ENCODE results near the gene IPCEF1. TPM values are rescaled to one million over a fixed set of nuclear protein-coding genes. Genes with fewer than 3 reads are reported as not detected.

IPCEF1 gene
- polyA plus RNA-seq, 1 donor (not counting 4 experiments of a cell fraction or from before 2014, with no cell fraction given), result 0.21 TPM

DNA sequence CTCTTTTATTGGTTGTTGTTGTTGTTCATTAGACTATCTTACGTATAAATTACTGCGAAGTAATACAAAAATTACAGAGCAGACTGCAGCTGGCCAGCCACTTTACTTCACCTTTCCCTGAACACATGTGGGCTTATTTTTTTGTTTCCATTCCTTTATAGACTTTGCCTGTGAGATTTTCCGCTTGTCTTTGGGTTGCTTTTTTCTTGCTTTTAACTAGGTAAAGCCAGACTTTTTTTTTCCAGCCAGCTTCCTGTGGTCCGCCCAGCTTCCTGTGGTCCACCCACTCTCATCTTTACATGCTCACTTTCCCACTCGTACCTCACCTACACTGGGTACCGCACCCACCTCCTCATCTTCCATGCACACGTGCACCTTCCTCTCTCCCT is 79.0 kb downstream of the IPCEF1 start:
- no peak for FAIRE-seq
- no peak overlapping the region for H3K4me2 ChIP-seq (ENCODE audit: control insufficient read depth, extremely low read depth, insufficient read depth, low read depth, low read length)
- H3K4me3 ChIP-seq (ENCODE audit: control insufficient read depth in 2 of 3, extremely low read depth in 1 of 3, insufficient read depth in 2 of 3, low read depth in 1 of 3, low read length in 3 of 3), result no peak overlapping the region

DNA sequence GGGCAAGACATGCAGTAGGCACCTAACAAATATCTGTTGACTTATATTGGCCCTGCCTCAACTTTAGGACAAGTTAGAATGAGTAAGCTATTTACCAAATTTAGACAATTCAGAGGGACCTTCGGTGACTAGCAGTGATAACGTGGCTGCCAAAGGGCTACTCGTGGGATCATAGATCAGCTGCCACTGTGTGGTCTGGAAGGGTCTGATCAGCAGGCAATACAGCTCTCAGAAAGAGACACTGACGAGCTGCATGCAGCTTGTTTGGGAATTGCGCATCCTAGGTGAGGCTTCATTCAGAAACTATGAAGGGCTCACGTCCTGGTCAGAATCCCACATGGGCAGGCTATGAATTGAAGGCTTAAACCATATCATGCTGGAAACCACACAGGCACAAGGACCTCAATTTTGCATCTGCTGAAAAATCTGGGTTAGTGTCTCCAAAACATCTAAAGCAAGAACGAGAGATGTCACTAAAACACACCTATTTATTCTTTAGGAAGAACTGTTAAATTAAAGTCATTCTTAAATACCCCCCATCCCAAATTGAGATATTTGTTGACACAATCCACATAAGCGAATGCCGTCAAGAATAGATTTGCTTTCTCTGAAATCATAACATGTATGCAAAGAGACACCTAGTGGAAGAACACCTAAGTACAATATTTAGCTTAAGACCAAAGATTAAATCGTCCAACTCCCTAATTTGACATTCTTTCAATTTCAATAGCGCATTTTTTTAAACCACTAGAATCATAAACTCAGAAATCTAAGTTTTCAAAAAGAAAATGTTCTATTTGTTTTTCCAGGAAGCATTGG is 79.6 kb downstream of the IPCEF1 start:
- FAIRE-seq, result peak; percentile 41
- no peak for TF ChIP-seq EZH2 (IDR thresholded peaks at IDR 0.05; ENCODE audit: low read length)
- TF ChIP-seq, protein P1, sequence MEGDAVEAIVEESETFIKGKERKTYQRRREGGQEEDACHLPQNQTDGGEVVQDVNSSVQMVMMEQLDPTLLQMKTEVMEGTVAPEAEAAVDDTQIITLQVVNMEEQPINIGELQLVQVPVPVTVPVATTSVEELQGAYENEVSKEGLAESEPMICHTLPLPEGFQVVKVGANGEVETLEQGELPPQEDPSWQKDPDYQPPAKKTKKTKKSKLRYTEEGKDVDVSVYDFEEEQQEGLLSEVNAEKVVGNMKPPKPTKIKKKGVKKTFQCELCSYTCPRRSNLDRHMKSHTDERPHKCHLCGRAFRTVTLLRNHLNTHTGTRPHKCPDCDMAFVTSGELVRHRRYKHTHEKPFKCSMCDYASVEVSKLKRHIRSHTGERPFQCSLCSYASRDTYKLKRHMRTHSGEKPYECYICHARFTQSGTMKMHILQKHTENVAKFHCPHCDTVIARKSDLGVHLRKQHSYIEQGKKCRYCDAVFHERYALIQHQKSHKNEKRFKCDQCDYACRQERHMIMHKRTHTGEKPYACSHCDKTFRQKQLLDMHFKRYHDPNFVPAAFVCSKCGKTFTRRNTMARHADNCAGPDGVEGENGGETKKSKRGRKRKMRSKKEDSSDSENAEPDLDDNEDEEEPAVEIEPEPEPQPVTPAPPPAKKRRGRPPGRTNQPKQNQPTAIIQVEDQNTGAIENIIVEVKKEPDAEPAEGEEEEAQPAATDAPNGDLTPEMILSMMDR (optimal IDR thresholded peaks at IDR 0.05 in 1 of 3, IDR thresholded peaks at IDR 0.05 in 1 of 3, conservative IDR thresholded peaks at IDR 0.05 in 1 of 3; ENCODE audit: extremely low read depth in 1 of 3, insufficient read depth in 2 of 3, low read length in 3 of 3), result peak in 1 of 3 experiments; percentile 23
- no peak overlapping the region for H3K4me3 ChIP-seq (ENCODE audit: control insufficient read depth in 2 of 3, extremely low read depth in 1 of 3, insufficient read depth in 2 of 3, low read depth in 1 of 3, low read length in 3 of 3)

More for the DNA sequence above, 79.0 kb downstream of the IPCEF1 start:
- no peaks in the 10 kb centered on the region for H3K9me1 ChIP-seq (ENCODE audit: control insufficient read depth, extremely low read depth, insufficient read depth, low read length)
- no peaks in the 10 kb centered on the region for H3K27me3 ChIP-seq (ENCODE audit: control insufficient read depth, extremely low read depth, insufficient read depth, low read length)
- no peaks in the 10 kb centered on the region for H3K36me3 ChIP-seq (ENCODE audit: control insufficient read depth in 2 of 2, extremely low read depth in 1 of 2, insufficient read depth in 2 of 2, low read length in 2 of 2)
- DNase-seq (ENCODE audit: low read depth, low spot score), result no peak
- no peaks in the 10 kb centered on the region for H3K4me1 ChIP-seq (ENCODE audit: control insufficient read depth, extremely low read depth, insufficient read depth, low read length)
- no peaks in the 10 kb centered on the region for H3K79me2 ChIP-seq (ENCODE audit: control insufficient read depth, insufficient read depth, low read length)
- no peaks in the 10 kb centered on the region for H3K9me3 ChIP-seq (ENCODE audit: control insufficient read depth, low read depth, low read length)
- H4K20me1 ChIP-seq (ENCODE audit: control insufficient read depth, extremely low read depth, insufficient read depth, low read length), result no peaks in the 10 kb centered on the region
- no peak overlapping the region for H3K27ac ChIP-seq (ENCODE audit: control insufficient read depth, insufficient read depth, low read length)
- TF ChIP-seq, protein P1 (optimal IDR thresholded peaks at IDR 0.05 in 1 of 3, IDR thresholded peaks at IDR 0.05 in 1 of 3, conservative IDR thresholded peaks at IDR 0.05 in 1 of 3; ENCODE audit: extremely low read depth in 1 of 3, insufficient read depth in 2 of 3, low read length in 3 of 3), result no peak
- TF ChIP-seq EZH2 (IDR thresholded peaks at IDR 0.05; ENCODE audit: low read length), result no peak
- no peak overlapping the region for H2AFZ ChIP-seq (ENCODE audit: control insufficient read depth, low read length)
- no peak overlapping the region for H3K9ac ChIP-seq (ENCODE audit: control insufficient read depth, extremely low read depth, insufficient read depth, low read length)
- dilution Hi-C loops (cut with MboI; ENCODE audit: extremely low pct_ligation_motif_present, low sequenced_read_pairs), result no loop called here

More for the DNA sequence above, 79.6 kb downstream of the IPCEF1 start:
- Histone ChIP-seq H3K36me3 (ENCODE audit: control insufficient read depth in 2 of 2, extremely low read depth in 1 of 2, insufficient read depth in 2 of 2, low read length in 2 of 2) (no peaks in the 10 kb centered on the region), H3K9ac (ENCODE audit: control insufficient read depth, extremely low read depth, insufficient read depth, low read length) (no peak overlapping the region), H3K4me2 (ENCODE audit: control insufficient read depth, extremely low read depth, insufficient read depth, low read depth, low read length) (no peak overlapping the region), H4K20me1 (ENCODE audit: control insufficient read depth, extremely low read depth, insufficient read depth, low read length) (no peaks in the 10 kb centered on the region), H3K79me2 (ENCODE audit: control insufficient read depth, insufficient read depth, low read length) (no peaks in the 10 kb centered on the region), H3K9me3 (ENCODE audit: control insufficient read depth, low read depth, low read length) (no peaks in the 10 kb centered on the region), H2AFZ (ENCODE audit: control insufficient read depth, low read length) (no peak overlapping the region), H3K9me1 (ENCODE audit: control insufficient read depth, extremely low read depth, insufficient read depth, low read length) (no peaks in the 10 kb centered on the region), H3K27me3 (ENCODE audit: control insufficient read depth, extremely low read depth, insufficient read depth, low read length) (no peaks in the 10 kb centered on the region), H3K4me1 (ENCODE audit: control insufficient read depth, extremely low read depth, insufficient read depth, low read length) (no peaks in the 10 kb centered on the region), H3K27ac (ENCODE audit: control insufficient read depth, insufficient read depth, low read length) (no peak overlapping the region)
- DNase-seq (ENCODE audit: low read depth, low spot score), result no peak
- dilution Hi-C loops (cut with MboI; ENCODE audit: extremely low pct_ligation_motif_present, low sequenced_read_pairs), result no loop called here

Measured in keratinocyte (primary cell).